Left renal pelvis (tissue), 4 donors: ENCODE results near the gene KDM4C. TPM values are rescaled to one million over a fixed set of nuclear protein-coding genes. Genes with fewer than 3 reads are reported as not detected.

Experiments used
- DNase-seq, 4 donors: peaks; one replicate each; pipeline ENCODE4 v3.0.0-alpha.2; 2013; ENCODE audit warnings: low read depth in 4 of 4, low spot score in 3 of 4
- polyA plus RNA-seq, 4 donors: library from polyadenylated mRNA; unstranded; fragments of 120-200 nt; gene quantifications; one replicate each; pipeline ENCODE4 v1.2.1, GENCODE V29; 2013; ENCODE audit not compliant: insufficient read length in 4 of 4

Gene KDM4C
- polyA plus RNA-seq, 4 donors: 12.5 to 17.5 (median 16.2) TPM

DNA sequence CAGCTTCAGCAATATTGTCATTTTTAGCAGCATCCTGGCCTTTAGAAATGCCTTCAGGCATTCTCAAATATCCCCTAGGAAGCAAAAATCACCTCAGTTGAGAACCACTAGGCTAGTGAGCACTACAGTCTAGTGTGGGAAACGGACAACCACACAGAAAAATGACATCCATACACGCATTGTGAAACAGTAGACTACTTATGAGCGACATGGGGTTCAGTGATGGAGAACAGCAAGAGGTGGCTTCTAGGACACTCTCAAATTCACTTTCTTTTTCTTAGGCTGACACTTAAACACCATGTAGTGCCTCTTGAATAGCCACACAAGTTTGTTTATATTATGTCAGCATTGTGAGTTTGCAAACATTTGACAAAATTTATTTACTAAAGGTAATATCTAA is 203.0 kb downstream of the KDM4C start:
- DNase-seq: no peak

- no peak for DNase-seq
Observed at GRCh38 chr9:6961845-6962522, 204.2 kb downstream of the KDM4C start.

GRCh38 chr9:6965566-6965965 is 207.8 kb downstream of the KDM4C start:
- no peak for DNase-seq

DNA sequence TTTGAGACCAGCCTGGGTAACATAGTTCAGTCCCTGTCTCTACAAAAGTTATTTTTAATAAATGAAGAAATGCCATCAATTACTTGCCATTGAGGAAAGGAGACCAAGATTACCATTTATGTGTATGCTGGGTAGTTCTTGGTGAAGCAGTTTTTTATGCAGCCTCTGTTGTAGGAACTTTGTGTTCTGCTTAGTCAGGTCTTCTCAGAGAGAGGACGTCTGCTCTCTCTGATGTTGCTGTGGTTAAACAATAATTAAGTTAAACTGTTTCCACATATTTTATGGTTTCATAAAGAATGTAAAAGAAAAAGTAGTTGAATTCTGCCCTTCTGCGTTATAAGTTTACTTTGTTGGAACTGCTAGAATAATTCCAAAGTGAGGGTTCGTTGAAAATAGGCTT is 210.5 kb downstream of the KDM4C start:
- no peak for DNase-seq

DNA sequence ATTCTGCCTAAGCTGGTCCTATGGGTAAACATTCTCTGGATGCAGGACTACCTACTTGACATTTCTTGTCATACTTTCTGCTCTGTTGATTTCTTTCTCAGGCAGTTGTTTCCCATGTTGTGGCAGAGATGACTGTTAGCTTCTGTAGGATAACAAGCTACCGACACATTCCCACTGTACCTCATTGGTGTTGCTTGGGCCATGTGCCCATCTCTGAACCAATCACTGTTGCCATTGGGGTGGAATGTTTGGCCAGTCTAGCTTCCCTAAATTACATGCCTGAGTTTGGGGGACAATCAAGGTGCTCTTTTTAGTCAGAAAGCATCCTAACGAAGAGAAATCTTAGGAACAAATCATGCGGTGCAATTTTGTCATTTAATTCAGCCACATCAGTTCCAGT is 212.0 kb downstream of the KDM4C start:
- no peak for DNase-seq

DNA sequence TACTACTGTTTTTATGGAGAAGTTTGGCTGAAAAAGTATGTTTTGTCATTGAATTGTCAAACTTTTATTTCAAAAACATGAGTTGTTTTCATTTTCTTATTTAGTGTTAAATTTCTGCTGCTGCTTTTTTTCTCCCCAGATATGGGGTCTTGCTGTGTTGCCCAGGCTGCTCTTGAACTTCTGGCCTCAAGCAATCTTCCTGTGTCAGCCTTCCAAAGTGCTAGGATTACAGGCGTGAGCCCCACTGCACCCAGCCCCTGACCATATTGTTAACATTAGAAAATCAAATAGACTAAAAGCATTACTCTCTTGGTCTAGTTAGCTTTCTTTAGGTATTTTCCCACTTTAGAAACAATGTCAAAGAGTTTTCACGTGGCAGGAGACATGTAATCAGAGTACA is 215.3 kb downstream of the KDM4C start:
- DNase-seq: no peak

- DNase-seq: no peak
Observed at GRCh38 chr9:6973762-6974161, 216.0 kb downstream of the KDM4C start.

- DNase-seq: no peak
Observed at GRCh38 chr9:6975198-6975597, 217.4 kb downstream of the KDM4C start.

DNA sequence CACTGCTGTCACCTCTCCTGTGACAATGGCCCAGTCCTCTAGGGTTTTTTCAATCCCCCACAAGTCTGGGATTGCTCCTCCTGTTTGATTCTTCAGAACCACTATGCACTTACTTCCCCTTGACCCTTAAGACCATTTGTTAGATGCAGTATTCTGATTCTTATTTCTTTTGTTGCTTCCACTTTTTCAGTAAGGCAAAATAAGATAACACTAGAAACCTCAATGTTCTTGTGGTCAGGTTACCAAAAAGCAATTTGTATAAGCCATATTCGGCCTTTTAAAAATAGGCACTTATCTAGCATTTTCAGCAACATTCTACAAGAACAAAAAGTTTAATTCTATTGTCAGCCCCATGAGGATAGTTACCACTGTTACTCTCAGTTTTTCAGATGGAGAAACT is 220.0 kb downstream of the KDM4C start:
- no peak for DNase-seq

- no peak for DNase-seq
Observed at GRCh38 chr9:6978591-6978990, 220.8 kb downstream of the KDM4C start.

DNA sequence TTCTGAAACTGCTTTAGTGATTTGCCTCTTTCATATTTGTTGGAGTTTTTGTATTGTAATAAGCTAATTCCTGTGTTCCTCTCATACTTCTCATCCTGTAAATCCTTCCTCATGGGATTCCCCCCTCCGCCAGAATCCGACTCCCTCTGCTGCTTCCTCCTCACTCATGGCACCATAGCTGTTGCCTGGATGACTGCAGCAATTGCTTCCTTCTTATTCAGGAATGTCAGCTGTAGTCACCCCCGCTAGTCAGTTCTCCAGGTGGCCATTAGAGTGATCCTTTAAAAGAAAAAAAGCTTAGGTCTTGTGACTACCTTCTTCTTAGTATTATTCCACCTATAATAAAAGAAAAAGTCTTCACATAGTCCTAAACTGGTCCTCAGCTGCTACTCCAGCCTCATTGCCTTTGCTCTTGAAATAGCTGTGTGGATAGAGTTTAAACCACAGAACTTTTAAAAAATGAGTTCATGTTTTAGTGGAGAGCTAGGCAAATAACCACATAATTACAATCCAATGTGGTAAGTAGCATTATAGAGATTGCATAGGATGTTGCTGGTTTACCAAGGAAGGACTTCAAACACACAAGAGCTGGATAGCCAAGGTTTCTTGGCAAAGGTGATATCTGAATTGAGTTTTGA is 227.3 kb downstream of the KDM4C start:
- no peak for DNase-seq

DNA sequence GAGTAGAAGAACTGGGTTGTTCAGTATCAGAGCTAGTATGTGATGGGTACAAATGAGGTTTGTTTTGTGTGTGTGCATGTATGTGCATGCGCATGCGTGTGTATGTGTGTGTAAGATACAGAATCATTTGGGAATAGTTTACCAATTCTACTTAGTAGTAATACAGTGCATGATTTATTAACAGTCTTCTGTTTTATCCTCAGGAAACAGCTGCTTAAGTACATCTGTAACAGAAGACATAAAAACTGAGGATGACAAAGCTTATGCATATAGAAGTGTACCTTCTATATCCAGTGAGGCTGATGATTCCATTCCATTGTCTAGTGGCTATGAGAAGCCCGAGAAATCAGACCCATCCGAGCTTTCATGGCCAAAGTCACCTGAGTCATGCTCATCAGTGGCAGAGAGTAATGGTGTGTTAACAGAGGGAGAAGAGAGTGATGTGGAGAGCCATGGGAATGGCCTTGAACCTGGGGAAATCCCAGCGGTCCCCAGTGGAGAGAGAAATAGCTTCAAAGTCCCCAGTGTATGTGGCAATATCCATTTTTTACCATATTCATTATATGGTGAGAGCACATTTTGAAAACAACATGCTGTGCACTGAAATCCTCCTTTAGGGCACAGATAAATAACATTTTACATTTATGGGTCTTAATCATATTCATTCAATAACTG is 228.5 kb downstream of the KDM4C start:
- no peak for DNase-seq

GRCh38 chr9:6987381-6987780 is 229.6 kb downstream of the KDM4C start:
- DNase-seq: no peak

DNA sequence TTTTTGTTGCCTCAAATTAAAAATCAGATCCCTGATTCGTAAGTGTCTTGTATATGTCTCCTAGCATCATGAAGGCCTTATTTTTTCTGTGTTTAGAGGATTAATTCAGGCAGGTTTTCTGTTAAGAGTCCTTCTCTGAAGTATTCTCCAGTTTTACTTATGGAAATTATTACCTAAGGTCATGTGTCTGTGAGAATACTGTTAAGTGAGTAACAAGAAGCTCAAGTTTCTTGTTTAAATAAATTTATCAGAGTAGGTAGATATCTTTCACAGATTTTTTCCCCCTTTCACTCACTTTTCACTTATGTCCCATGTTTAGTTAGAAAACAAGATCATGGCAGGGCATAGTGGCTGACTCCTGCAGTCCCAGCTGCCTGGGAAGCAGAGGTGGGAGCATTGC is 233.6 kb downstream of the KDM4C start:
- no peak for DNase-seq

DNA sequence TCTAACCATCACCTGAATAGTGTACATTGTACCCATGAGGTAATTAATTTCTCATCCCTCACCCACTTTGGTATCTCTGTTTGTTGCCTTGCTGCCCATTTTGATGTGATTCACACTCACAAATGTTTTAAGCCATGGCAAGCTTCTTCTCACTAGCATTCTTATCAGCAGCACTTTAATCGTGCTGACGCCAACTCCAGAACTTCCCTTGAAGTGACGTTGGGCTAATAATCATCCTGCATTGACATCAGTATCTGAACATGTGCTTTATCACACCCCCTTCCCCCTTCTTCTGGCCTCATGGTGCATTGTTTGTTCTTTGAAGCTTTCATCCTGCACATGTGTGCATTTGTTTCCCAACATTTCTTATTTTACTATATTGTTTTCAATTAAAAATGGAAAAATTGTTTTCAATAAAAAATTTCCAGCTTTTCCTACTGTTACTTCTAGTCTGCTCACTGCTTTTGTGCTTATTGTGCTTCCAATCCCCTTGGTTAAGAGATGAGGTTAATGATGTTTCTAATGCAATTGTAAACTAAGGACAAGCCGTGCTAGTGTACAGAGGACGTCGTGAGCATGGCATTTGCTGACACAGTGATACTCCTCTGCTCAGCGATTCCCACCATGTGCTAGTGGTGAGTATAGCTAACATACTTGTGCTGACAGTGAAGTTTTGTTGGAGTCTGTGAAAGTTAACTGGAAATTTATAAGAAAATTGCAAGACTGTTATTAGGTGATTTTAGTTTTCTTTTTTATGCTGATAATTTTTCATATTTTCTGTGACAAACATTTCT is 238.5 kb downstream of the KDM4C start:
- DNase-seq: no peak

- no peak for DNase-seq
Observed at GRCh38 chr9:6997330-6997729, 239.6 kb downstream of the KDM4C start.

DNA sequence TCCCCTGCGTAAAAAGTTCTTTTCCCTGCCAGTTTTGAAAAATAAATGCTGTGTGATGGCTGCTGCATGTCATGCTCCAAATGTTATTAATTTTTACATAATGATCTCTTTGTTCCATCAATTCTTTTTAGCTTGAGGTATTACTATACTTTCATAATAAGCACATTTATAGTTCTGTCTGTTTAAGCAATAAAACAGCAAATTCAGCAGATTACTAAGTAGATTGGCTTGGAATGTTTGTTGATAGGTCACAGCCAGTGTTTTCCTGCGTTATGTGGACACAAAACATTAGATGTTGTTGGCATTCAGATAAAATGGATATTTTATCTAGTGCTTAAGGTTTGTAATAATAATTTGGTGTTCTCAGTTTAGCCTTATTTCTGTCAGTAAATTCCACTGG is 242.0 kb downstream of the KDM4C start:
- no peak for DNase-seq

GRCh38 chr9:7001571-7001970 is 243.8 kb downstream of the KDM4C start:
- DNase-seq: no peak

- no peak for DNase-seq
Observed at GRCh38 chr9:7003861-7004260, 246.1 kb downstream of the KDM4C start.

DNA sequence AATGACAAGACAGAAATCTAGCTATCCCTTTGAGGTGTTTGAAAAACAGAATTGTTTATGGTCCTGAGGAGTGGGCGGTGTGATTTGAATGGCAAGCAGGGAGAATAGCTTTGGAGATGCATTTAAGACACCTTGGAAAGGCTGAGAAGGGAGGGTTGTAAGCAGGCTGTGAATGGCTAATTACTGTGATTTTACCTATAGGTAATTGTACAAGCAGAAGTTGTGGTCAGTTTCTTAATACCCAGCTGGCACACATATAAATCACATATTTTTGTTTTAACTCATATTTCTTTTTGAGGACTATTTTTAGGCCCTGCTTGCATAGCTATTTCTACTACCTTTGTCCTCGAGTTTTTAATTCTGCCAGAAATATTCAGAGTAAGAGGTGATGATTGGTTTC is 248.6 kb downstream of the KDM4C start:
- DNase-seq: no peak

GRCh38 chr9:7008411-7008810 is 250.6 kb downstream of the KDM4C start:
- no peak for DNase-seq
